HEK293 (cell line): ENCODE results near the gene ZDHHC1.

Experiments used
- CTCF ChIA-PET: fragments of 350-600 bp; formaldehyde crosslinking; extraction: SDS; loops from one replicate; lab custom pipeline; 2021; ENCODE audit warnings: antibody characterized with exemption; lab: Yijun Ruan, JAX
- POLR2A ChIA-PET: fragments of 300-600 bp; formaldehyde crosslinking; extraction: SDS; loops from one replicate; lab custom pipeline; 2020; ENCODE audit warnings: antibody characterized with exemption, inconsistent platforms; lab: Yijun Ruan, JAX
- H3K27ac ChIP-seq: fragments of 200-500 bp; sonication (Bioruptor generic); 2 replicates; pipeline ENCODE4 v1.5.1; 2014; ENCODE audit warnings: low read depth, low read length, control low read depth, inconsistent platforms; ENCODE audit errors: extremely low read depth
- H3K36me3 ChIP-seq, 2 experiments: fragments of 200-500 bp in 1 of 2; sonication (Bioruptor generic) in 1 of 2; 1 replicate in 1 of 2; 2 replicates in 1 of 2; pipeline ENCODE4 v1.5.1; 2014 to 2017; ENCODE audit warnings: inconsistent platforms in 2 of 2, low read length in 2 of 2; ENCODE audit not compliant: control insufficient read depth in 2 of 2, insufficient read depth in 1 of 2
- H3K4me1 ChIP-seq: fragments of 200-500 bp; sonication (Bioruptor generic); 2 replicates; pipeline ENCODE4 v1.5.1; 2014; ENCODE audit warnings: mild to moderate bottlenecking, low read length, inconsistent platforms; ENCODE audit not compliant: control insufficient read depth, insufficient read depth
- H3K4me3 ChIP-seq: 2 replicates; pipeline ENCODE4 v1.5.1; 2011; ENCODE audit warnings: low read depth, mild to moderate bottlenecking, control low read depth, low read length, moderate library complexity
- H3K9me3 ChIP-seq: fragments of 200-500 bp; sonication (Bioruptor generic); 2 replicates; pipeline ENCODE4 v1.5.1; 2014; ENCODE audit warnings: low read depth, low read length, inconsistent platforms; ENCODE audit not compliant: control insufficient read depth, insufficient read depth
- TRIM28 ChIP-seq: IDR thresholded peaks from 2 replicates; pipeline ENCODE4 v1.6.1; 2011; ENCODE audit warnings: low read length, control low read depth, borderline replicate concordance
- ZBTB7A ChIP-seq: fragments of 450-650 bp; formaldehyde crosslinking; IDR thresholded peaks from 2 replicates; pipeline ENCODE4 v1.5.1; 2016; ENCODE audit warnings: low read depth, missing biosample characterization, missing genetic modification characterization
- ZBTB8A ChIP-seq: fragments of 450-650 bp; formaldehyde crosslinking; IDR thresholded peaks from 2 replicates; pipeline ENCODE4 v1.5.1; 2016; ENCODE audit warnings: missing biosample characterization, missing genetic modification characterization
- ZEB2 ChIP-seq: fragments of 450-650 bp; formaldehyde crosslinking; IDR thresholded peaks from 2 replicates; pipeline ENCODE4 v1.5.1; 2016; ENCODE audit warnings: missing biosample characterization, missing genetic modification characterization
- ZFHX2 ChIP-seq: fragments of 450-650 bp; formaldehyde crosslinking; conservative IDR thresholded peaks from 2 replicates; pipeline ENCODE4 v1.5.1; 2016; ENCODE audit warnings: missing biosample characterization, missing genetic modification characterization
- ZFP41 ChIP-seq: fragments of 450-650 bp; formaldehyde crosslinking; IDR thresholded peaks from 2 replicates; pipeline ENCODE4 v1.5.1; 2016; ENCODE audit warnings: missing biosample characterization, missing genetic modification characterization, borderline replicate concordance
- ZNF175 ChIP-seq: fragments of 450-650 bp; formaldehyde crosslinking; IDR thresholded peaks from 2 replicates; pipeline ENCODE4 v1.5.1; 2016; ENCODE audit warnings: missing biosample characterization, missing genetic modification characterization
- ZNF2 ChIP-seq: fragments of 450-650 bp; formaldehyde crosslinking; IDR thresholded peaks from 2 replicates; pipeline ENCODE4 v1.5.1; 2016; ENCODE audit warnings: missing biosample characterization, missing genetic modification characterization
- ZNF292 ChIP-seq: fragments of 450-650 bp; formaldehyde crosslinking; IDR thresholded peaks from 2 replicates; pipeline ENCODE4 v1.5.1; 2016; ENCODE audit warnings: low read depth, missing biosample characterization, missing genetic modification characterization, borderline replicate concordance
- ZNF48 ChIP-seq: fragments of 450-650 bp; formaldehyde crosslinking; IDR thresholded peaks from 2 replicates; pipeline ENCODE4 v1.5.1; 2016; ENCODE audit warnings: missing biosample characterization, missing genetic modification characterization
- ZNF521 ChIP-seq: fragments of 450-650 bp; formaldehyde crosslinking; IDR thresholded peaks from 2 replicates; pipeline ENCODE4 v1.5.1; 2017; ENCODE audit warnings: missing biosample characterization, mild to moderate bottlenecking, missing genetic modification characterization
- ZNF768 ChIP-seq: fragments of 450-650 bp; formaldehyde crosslinking; IDR thresholded peaks from 2 replicates; pipeline ENCODE4 v1.5.1; 2018; ENCODE audit warnings: missing biosample characterization, mild to moderate bottlenecking, missing genetic modification characterization
- ZNF777 ChIP-seq: fragments of 450-650 bp; formaldehyde crosslinking; IDR thresholded peaks from 2 replicates; pipeline ENCODE4 v1.5.1; 2017; ENCODE audit warnings: missing biosample characterization, missing genetic modification characterization, borderline replicate concordance
- ZNF830 ChIP-seq: fragments of 450-650 bp; IDR thresholded peaks from 2 replicates; pipeline ENCODE4 v1.5.0; 2018; ENCODE audit warnings: missing biosample characterization, missing genetic modification characterization, low read depth, mild to moderate bottlenecking, moderate library complexity
- ZNF843 ChIP-seq: fragments of 450-650 bp; formaldehyde crosslinking; IDR thresholded peaks from 2 replicates; pipeline ENCODE4 v1.5.1; 2016; ENCODE audit warnings: missing biosample characterization, missing genetic modification characterization
- ZSCAN16 ChIP-seq: fragments of 450-650 bp; formaldehyde crosslinking; IDR thresholded peaks from 2 replicates; pipeline ENCODE4 v1.5.1; 2016; ENCODE audit warnings: missing biosample characterization, missing genetic modification characterization
- ZXDB ChIP-seq: fragments of 450-650 bp; formaldehyde crosslinking; IDR thresholded peaks from 2 replicates; pipeline ENCODE4 v1.5.1; 2016; ENCODE audit warnings: missing biosample characterization, missing genetic modification characterization
- TF ChIP-seq, protein P1 (sequence below): fragments of 450-650 bp; formaldehyde crosslinking; IDR thresholded peaks from 2 replicates; pipeline ENCODE4 v1.5.1; 2017; ENCODE audit warnings: missing biosample characterization, missing genetic modification characterization
- TF ChIP-seq, protein P2 (sequence below): fragments of 450-650 bp; formaldehyde crosslinking; IDR thresholded peaks from 2 replicates; pipeline ENCODE4; 2016; ENCODE audit warnings: missing biosample characterization, missing genetic modification characterization
- TF ChIP-seq, protein P3 (sequence below): fragments of 450-650 bp; IDR thresholded peaks from 2 replicates; pipeline ENCODE4 v1.5.1; 2018; ENCODE audit warnings: missing biosample characterization, missing genetic modification characterization

ZDHHC1 gene

DNA sequence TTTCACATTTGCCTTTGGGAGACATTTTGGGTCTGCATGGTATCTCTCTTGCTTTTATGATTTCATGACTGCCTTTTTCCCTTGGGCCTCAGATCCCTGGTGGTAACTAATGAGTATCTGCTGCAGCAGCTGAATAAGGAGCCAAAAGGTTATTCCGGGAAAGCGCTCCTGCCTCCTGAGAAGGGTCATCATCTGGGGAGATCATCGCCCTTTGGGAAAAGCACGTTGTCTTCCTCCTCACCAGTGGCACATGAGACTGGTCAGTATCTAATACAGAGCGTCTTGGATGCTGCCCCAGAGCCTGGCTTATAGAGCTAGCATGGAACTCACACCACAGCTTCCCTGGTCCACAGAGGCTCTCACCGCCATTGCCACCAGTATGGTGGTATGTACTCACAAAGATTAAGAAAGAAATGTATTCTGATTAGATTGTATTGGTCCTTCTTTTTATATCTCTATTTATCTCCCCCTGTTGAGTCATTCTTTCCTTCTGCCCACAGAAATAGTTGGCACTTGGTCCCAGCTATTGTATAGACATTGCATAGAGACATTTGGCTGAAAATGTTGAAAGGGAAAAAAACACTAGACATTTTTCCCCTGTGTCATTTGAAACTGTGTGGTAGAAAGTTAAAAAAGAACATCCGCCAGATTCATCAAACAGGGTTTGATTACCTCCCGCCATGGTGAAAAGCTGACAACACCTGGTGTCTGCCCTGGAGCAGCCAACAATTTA lies 31.3 kb downstream of the ZDHHC1 start:
- no peaks in the 10 kb centered on the region for H3K9me3 ChIP-seq
- CTCF ChIA-PET: interaction anchor here (0.7 to 1.3 kb wide), 3 partner anchors 8 to 38 kb away, joined by 3 to 4 read pairs (median 3); partner anchors contain the start of gene TPPP3
- TF ChIP-seq ZNF2 (tag by site-specific recombination) (no peak), ZNF521 (tag by site-specific recombination) (no peak), ZSCAN16 (tag by site-specific recombination) (no peak), ZXDB (tag by site-specific recombination) (no peak), TRIM28 (no peak), ZNF175 (no peak), ZNF292 (tag by site-specific recombination) (no peak), ZNF843 (tag by site-specific recombination) (no peak), ZEB2 (tag by site-specific recombination) (no peak), ZNF768 (no peak), ZNF777 (tag by site-specific recombination) (no peak)
- TF ChIP-seq, protein P1, sequence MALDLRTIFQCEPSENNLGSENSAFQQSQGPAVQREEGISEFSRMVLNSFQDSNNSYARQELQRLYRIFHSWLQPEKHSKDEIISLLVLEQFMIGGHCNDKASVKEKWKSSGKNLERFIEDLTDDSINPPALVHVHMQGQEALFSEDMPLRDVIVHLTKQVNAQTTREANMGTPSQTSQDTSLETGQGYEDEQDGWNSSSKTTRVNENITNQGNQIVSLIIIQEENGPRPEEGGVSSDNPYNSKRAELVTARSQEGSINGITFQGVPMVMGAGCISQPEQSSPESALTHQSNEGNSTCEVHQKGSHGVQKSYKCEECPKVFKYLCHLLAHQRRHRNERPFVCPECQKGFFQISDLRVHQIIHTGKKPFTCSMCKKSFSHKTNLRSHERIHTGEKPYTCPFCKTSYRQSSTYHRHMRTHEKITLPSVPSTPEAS (tag by site-specific recombination): no peak
- POLR2A ChIA-PET: no interaction called here
- H3K36me3 ChIP-seq: no peaks in the 10 kb centered on the region
- H3K4me3 ChIP-seq: no peak overlapping the region
- no peak overlapping the region for H3K27ac ChIP-seq
- no peaks in the 10 kb centered on the region for H3K4me1 ChIP-seq

DNA sequence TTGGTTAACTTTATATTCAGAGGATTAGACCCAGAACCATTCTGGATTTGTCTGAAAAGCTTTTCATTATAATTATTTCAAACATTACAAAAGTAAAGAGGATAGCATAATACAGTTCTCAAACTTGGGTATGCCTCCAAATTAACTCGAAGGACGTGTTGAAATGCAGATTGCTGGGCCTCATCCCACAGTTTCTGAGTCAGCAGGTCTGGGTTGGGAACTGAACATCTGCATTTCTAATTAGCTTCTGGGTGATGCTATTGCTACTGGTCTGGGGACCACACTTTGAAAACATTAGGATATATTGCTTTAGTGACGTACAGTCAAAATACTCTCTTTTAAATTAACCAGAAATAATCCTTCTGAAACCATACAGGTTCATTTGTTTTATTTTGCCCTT lies 33.0 kb downstream of the ZDHHC1 start:
- POLR2A ChIA-PET: interaction anchor here (0.5 kb wide), 1 partner anchor 49 kb away, joined by 9 read pairs; no protein-coding TSS in a partner anchor
- Histone ChIP-seq H3K9me3 (no peaks in the 10 kb centered on the region), H3K36me3 (no peaks in the 10 kb centered on the region), H3K27ac (no peak overlapping the region), H3K4me3 (no peak overlapping the region), H3K4me1 (no peaks in the 10 kb centered on the region)
- CTCF ChIA-PET: no interaction called here
- no peak for TF ChIP-seq ZBTB7A (tag by site-specific recombination)
- no peak for TF ChIP-seq ZFP41 (tag by site-specific recombination)
- TF ChIP-seq, protein P2, sequence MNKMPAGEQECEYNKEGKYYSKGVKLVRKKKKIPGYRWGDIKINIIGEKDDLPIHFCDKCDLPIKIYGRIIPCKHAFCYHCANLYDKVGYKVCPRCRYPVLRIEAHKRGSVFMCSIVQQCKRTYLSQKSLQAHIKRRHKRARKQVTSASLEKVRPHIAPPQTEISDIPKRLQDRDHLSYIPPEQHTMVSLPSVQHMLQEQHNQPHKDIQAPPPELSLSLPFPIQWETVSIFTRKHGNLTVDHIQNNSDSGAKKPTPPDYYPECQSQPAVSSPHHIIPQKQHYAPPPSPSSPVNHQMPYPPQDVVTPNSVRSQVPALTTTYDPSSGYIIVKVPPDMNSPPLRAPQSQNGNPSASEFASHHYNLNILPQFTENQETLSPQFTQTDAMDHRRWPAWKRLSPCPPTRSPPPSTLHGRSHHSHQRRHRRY: no peak
- TF ChIP-seq ZFHX2 (tag by site-specific recombination): no peak
- no peak for TF ChIP-seq ZNF292 (tag by site-specific recombination)
- TF ChIP-seq ZNF830: no peak
- TF ChIP-seq, protein P3, sequence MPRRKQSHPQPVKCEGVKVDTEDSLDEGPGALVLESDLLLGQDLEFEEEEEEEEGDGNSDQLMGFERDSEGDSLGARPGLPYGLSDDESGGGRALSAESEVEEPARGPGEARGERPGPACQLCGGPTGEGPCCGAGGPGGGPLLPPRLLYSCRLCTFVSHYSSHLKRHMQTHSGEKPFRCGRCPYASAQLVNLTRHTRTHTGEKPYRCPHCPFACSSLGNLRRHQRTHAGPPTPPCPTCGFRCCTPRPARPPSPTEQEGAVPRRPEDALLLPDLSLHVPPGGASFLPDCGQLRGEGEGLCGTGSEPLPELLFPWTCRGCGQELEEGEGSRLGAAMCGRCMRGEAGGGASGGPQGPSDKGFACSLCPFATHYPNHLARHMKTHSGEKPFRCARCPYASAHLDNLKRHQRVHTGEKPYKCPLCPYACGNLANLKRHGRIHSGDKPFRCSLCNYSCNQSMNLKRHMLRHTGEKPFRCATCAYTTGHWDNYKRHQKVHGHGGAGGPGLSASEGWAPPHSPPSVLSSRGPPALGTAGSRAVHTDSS (tag by site-specific recombination): no peak
- TF ChIP-seq ZBTB8A (tag by site-specific recombination): no peak
- no peak for TF ChIP-seq ZNF521 (tag by site-specific recombination)
- no peak for TF ChIP-seq ZNF48 (tag by site-specific recombination)
